HL-60 (cell line): ENCODE data around the gene FBXO8.
"Not testable (repeated sequence)": the region's sequence is repeated elsewhere in the genome, so short reads cannot be mapped to it uniquely, and the experiment has no call there.

Experiments
- DNase-seq, 2 experiments: peaks; one replicate each; pipeline ENCODE4 v3.0.0-alpha.2; 2010 to 2020; ENCODE audit warnings: low read depth in 1 of 2, low spot score in 1 of 2
- H3K27ac ChIP-seq: fragments of 250-450 bp; sonication (Bioruptor Pico); replicated peaks from 2 replicates; pipeline ENCODE4 v1.5.1; 2020; ENCODE audit warnings: mild to moderate bottlenecking, moderate library complexity
- H3K27me3 ChIP-seq: fragments of 250-450 bp; sonication (Bioruptor Pico); 2 replicates; pipeline ENCODE4 v1.5.1; 2021; ENCODE audit warnings: mild to moderate bottlenecking, moderate library complexity; ENCODE audit not compliant: insufficient read depth, poor library complexity, severe bottlenecking
- H3K4me3 ChIP-seq: replicated peaks from 2 replicates; pipeline ENCODE4 v1.5.1; 2011; ENCODE audit warnings: mild to moderate bottlenecking, control low read depth, low read length; ENCODE audit not compliant: insufficient read depth
- CTCF ChIP-seq: IDR thresholded peaks from one replicate; pipeline ENCODE4 v1.5.1; 2011; ENCODE audit warnings: low read length, control low read depth, inconsistent platforms; ENCODE audit not compliant: insufficient read depth
- GABPA ChIP-seq: IDR thresholded peaks from 2 replicates; pipeline ENCODE4 v1.6.1; 2012; ENCODE audit warnings: low read depth
- POLR2AphosphoS5 ChIP-seq: IDR thresholded peaks from 2 replicates; pipeline ENCODE4 v1.6.1; 2012; ENCODE audit warnings: low read depth
- REST ChIP-seq: IDR thresholded peaks from 2 replicates; pipeline ENCODE4 v1.6.1; 2012; ENCODE audit warnings: low read depth; ENCODE audit not compliant: insufficient replicate concordance
- SPI1 ChIP-seq: IDR thresholded peaks from 2 replicates; pipeline ENCODE4 v1.6.1; 2012; ENCODE audit warnings: low read depth, mild to moderate bottlenecking, borderline replicate concordance

FBXO8 gene

GRCh38 chr4:174263445-174263736, 20.1 kb downstream of the FBXO8 start:
- no peak overlapping the region for H3K27ac ChIP-seq
- TF ChIP-seq CTCF (no peak), SPI1 (no peak), GABPA (no peak), POLR2AphosphoS5 (no peak), REST (no peak)
- no peaks in the 10 kb centered on the region for H3K27me3 ChIP-seq
- no peak for DNase-seq
- no peak overlapping the region for H3K4me3 ChIP-seq

- no peak for DNase-seq
- no peak for TF ChIP-seq GABPA
- no peak for TF ChIP-seq CTCF
- no peak for TF ChIP-seq SPI1
- no peak for TF ChIP-seq REST
- TF ChIP-seq POLR2AphosphoS5 = no peak
- Histone ChIP-seq H3K4me3 (no peak overlapping the region), H3K27me3 (no peaks in the 10 kb centered on the region), H3K27ac (no peak overlapping the region)
These were observed 20.6 kb downstream of the FBXO8 start for GRCh38 chr4:174262624-174263444.

GRCh38 chr4:174261432-174261831, 22.0 kb downstream of the FBXO8 start:
- not testable (repeated sequence) for H3K27ac ChIP-seq

GRCh38 chr4:174260099-174260498, 23.4 kb downstream of the FBXO8 start:
- no peak overlapping the region for H3K4me3 ChIP-seq
- H3K27ac ChIP-seq = no peak overlapping the region
- TF ChIP-seq POLR2AphosphoS5 (no peak), GABPA (no peak), REST (no peak), SPI1 (no peak), CTCF (no peak)
- no peaks in the 10 kb centered on the region for H3K27me3 ChIP-seq
- no peak for DNase-seq

More at GRCh38 chr4:174261432-174261831, 22.0 kb downstream of the FBXO8 start:
- not testable (repeated sequence) for H3K27me3 ChIP-seq, H3K4me3 ChIP-seq, DNase-seq
